ENCODE data around the gene SNX19.
A peak's percentile ranks its signal among the peaks of the same experiment; 100 is the strongest.
"Not testable (repeated sequence)": the region's sequence is repeated elsewhere in the genome, so short reads cannot be mapped to it uniquely, and the experiment has no call there.

Gene SNX19

DNA sequence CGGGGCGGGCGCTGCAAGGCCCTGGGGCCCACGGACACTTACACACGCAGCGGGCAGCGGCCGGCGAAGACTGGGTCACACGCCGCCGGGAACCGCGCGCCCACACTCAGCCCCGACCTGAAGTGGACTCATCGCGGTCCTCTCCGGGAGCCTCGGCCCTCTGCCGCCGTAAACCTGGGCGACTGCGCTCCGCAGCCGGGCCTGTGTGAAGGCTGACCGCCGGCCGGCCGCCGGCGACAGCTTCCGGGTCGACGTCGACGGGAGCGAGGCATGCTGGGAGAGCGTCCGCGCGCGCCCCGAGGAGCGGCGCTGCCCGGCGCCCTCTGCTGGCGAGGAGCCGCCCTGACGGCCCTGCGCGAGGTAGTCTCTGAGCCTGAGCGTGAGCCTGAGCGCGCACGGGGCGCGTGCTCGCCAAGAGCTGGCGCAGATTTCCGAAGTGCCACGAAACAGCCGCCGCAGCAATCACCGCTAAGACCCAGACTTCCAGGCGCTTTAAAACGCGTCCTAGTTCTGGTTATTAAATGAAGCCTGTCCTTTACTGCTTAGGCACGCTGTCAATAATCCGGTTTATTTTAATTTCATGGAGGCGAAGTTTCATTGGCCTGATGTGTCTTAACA lies at the start of gene SNX19:
Gene SNX19 (minus strand): TSS at position 242 of the 618 bp plus-strand sequence. CDS start 540 bp downstream, outside the sequence.
- peak; percentile 92 for DNase-seq

GRCh38 chr11:130964058-130964792 lies 47.9 kb upstream of the SNX19 start:
- no peak for DNase-seq

DNA sequence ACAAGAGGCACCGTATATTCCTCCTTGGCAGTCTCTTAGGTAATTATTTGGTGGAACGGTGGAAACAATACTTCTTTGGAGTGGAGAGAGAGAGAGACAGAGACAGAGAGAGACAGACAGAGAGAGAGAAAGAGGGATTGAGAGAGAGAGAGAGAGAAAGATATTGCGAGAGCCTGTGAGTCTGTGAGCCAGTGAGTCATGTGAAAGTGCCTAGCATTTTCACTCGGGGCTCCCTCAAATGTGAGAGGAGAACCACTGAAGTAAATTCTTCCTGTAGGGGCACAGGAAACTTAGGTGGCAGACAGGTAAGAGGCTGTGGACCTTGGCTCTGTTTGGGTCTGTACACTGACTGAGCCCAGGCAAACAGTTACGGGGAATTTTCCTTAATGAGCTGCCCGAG lies 31.6 kb upstream of the SNX19 start:
- DNase-seq: no peak

- no peak for DNase-seq
Measured at GRCh38 chr11:130947481-130947880, 31.2 kb upstream of the SNX19 start.

- no peak for DNase-seq
Measured at GRCh38 chr11:130947058-130947457, 30.8 kb upstream of the SNX19 start.

DNA sequence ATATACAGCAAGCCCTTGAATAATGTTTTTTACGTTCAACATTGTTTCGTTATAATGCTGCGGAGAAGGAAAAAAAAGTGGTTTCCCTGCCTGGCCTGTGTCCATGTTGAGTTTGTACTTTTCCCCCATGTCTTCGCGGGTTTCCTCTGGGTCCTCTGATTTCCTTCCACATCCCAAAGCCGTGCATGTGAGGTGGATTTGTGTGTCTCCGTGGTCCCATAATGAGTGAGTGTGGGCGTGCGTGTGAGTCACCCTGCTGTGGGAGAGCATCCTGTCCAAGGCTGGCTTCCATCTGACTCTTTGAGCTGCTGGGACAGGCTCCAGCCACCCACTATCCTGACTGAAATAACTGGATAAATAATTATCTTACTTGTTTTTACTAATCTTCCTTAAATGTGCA lies 29.6 kb upstream of the SNX19 start:
- peak; percentile 3 for DNase-seq

GRCh38 chr11:130940706-130941105 lies 24.4 kb upstream of the SNX19 start:
- no peak for DNase-seq

DNA sequence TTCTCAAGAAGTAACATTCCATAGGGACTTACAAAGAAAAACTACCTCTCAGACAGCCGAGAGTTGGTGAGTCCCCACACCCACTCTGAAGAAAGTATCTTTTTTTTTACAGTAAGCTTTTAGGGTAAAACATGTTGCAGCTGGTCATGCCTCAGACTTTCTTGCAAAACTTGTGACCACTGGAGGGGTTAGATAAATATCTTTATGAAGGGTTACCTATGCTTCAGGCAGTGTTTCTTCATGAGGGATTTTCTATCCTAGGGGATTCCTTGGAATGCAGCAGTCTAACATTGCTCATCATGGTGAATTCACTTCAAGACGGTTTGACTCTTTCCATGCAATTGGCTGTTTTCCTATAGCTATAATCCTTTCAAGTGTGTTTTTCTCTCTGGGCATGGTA lies 20.8 kb upstream of the SNX19 start:
- DNase-seq: no peak

GRCh38 chr11:130932086-130932712 lies 15.9 kb upstream of the SNX19 start:
- no peak for DNase-seq

GRCh38 chr11:130924750-130925149 lies 8.5 kb upstream of the SNX19 start:
- no peak for DNase-seq

DNA sequence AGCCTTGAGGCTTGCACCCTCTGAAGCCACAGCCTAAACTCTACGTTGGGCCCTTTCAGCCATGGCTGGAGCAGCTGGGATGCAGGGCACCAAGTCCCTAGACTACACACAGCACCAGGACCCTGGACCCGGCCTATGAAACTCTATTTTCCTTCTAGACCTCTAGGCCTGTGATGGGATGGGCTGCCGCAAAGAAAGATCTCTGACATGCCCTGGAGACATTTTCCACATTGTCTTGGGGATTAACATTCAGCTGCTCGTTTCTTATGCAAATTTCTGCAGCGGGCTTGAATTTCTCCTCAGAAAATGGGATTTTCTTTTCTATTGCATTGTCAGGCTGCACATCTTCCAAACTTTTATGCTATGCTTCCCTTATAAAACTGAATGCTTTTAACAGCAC lies 4.3 kb upstream of the SNX19 start:
- not testable (repeated sequence) for DNase-seq

DNA sequence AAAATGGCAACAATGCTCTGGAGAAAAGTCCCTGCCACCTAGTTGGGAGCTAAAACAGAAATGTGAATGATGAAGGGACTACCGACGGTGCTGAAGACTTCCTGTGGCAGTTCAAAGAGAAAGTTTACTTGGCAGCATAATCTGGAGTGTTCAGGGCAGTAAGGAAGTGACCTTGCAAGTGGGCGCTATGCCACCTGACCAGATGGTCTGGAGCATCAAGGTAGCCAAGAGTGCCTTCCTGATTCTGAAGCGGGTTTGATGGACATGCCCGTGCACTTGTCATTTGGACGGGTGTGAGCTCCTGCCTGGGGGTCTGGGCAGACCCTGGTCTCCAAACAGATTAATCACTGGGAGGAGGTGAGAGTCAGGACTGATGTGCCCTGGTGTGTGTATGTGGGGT lies 1.8 kb upstream of the SNX19 start:
- no peak for DNase-seq

DNA sequence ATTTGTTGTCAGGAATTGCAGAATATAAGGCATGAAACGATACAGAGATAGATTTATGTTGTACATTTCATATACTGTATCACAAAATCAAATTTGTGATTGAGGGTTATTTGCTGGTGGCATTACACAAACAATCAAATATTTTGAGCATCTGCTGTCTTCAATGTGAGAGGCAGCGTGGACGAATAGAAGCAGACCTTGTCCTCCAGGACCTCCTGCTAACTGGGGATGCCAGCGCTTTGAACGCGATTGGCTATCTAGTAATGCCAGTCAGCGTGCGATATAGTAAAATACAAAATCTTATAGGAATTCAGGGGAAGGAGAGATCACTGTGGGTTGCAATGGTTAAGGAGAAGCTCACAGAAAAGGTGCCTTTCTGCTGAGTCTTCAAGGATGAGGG lies 631 bp upstream of the SNX19 start:
- DNase-seq: no peak

DNA sequence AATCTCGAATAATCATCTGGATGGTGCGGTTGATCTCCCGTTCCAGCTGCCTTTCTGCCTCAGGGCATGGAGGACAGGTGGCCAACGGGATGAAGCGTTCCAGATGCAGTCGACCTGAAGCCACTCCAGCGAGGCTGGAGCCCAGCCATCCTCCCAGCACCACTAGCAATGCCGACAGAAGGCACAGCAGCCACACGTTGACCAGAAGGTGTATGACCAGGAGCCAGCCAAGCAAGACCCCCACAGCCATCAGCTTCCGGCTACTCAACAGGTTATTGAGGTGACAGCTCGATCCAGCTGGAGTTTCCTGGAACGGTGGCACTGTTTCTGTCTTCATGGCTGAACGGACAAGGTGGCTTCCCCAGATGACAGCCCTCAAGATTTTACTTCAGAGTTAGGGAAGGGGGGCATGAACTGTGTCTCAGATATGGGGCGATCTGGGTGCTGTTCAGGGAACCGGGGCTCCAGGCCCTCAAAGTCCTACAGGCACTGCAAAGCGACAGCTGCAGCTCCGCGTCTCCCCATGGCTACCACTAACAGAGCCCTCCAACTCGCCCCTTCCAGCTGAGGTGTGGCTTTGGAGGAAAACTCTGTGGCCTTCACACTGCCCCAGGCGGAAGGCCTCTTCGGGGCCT lies 559 bp downstream of the SNX19 start:
- DNase-seq: no peak

- DNase-seq: no peak
Measured at GRCh38 chr11:130913268-130913667, 3.0 kb downstream of the SNX19 start.

GRCh38 chr11:130912552-130912951 lies 3.7 kb downstream of the SNX19 start:
- DNase-seq: no peak

- DNase-seq: no peak
Measured at GRCh38 chr11:130911306-130911705, 5.0 kb downstream of the SNX19 start.

- DNase-seq: no peak
Measured at GRCh38 chr11:130909650-130910049, 6.6 kb downstream of the SNX19 start.

DNA sequence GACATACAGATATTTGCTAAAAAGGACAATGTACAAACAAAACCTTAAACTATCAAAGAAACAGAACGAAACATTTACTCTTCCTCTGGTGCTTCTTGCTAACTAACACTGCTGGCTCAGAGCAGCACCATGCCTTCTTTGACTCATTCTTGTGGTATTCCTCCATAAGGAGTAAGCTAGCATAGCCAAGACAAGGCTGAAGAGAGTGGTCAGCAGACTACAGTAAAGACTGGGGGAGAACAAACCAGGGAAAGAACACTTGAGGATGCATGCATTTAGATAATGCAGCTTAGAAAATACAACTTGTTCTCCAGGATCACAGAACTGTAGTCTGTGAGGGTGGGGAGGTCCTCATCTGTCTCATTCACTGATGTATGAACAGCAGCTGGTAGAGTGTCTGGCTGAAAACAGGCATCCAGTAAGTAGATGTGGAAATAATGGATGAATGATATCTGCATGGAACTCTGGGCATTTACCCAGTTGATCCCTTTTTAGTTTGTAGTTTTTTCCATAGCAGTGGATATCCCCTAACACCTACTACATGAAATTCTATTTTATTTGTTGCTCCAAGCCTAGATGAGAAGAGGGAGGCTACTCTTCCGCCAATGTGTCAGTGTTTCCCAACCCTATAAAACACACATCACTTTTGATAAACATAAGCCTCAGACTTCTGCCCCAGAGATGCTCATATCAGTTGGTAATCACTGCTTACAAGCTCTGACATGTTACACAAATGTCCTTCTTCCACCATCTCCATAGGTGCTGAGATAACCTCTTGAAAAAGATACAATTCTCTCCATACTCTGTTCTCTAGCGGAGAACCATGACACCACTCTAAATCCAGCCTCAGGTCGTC lies 7.3 kb downstream of the SNX19 start:
- no peak for DNase-seq

- no peak for DNase-seq
Measured at GRCh38 chr11:130908061-130908460, 8.2 kb downstream of the SNX19 start.

- DNase-seq: no peak
Measured at GRCh38 chr11:130907229-130907628, 9.1 kb downstream of the SNX19 start.

DNA sequence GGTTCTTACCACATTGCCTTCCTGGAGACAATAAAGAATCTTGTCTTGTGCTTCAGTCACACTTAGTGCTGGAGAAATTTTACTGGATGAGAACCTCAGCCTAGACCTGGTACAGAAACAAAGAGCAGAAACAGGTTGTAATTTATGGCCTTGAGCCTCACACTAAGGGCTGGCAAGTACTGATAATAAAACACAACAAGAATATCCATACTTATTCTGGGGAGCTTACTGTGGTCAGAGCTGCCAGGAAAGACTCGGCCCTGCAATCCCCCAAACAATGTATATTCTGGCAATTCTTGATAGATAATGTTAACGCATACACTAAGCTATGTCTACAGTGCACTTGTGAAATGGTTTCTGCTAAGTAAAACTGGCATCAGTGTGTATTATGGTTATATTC lies 9.7 kb downstream of the SNX19 start:
- DNase-seq: no peak

DNA sequence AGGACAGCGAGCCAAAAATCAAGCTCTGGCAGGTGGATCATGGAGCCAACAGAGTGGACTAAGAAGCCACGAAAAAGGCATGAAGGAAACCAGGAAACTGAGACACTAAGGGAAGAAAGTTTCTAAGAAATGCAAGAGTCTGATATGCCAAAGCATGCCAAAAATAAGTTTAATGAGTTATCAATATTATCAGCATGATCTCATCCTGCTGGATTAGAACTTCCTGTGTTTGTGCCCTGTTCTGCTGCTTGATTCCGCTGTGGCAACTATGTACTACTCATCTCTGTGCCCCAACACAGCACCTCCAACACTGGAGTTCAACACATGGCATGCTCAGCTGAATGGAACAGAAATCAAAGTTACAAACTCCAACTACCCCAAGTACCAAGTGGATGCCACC lies 10.8 kb downstream of the SNX19 start:
- DNase-seq: no peak

Measured in activated CD4-positive, alpha-beta T cell treated with anti-CD3 and anti-CD28 coated beads for 48 hours (primary cell).